MCF 10A (cell line): ENCODE results near the gene ALDH7A1. TPM values are rescaled to one million over a fixed set of nuclear protein-coding genes. Genes with fewer than 3 reads are reported as not detected.
"Not testable (repeated sequence)": the region's sequence is repeated elsewhere in the genome, so short reads cannot be mapped to it uniquely, and the experiment has no call there.

Source experiments
- BruUV-seq: library from RNA; stranded (reverse); fragments of 400-500 nt; replicated peaks from 2 replicates; lab custom pipeline; 2021; lab: Mats Ljungman, UMichigan
- CTCF ChIA-PET: fragments of 300-600 bp; sonication (Branson Sonifier 250); formaldehyde crosslinking; extraction: SDS; loops from one replicate; lab custom pipeline; 2021; ENCODE audit warnings: antibody characterized with exemption, inconsistent platforms; lab: Yijun Ruan, JAX
- POLR2A ChIA-PET: fragments of 300-600, 350-650 bp; sonication (Branson Sonifier 250); formaldehyde crosslinking; extraction: SDS; loops from one replicate; lab custom pipeline; 2020; ENCODE audit warnings: antibody characterized with exemption, inconsistent platforms; lab: Yijun Ruan, JAX
- DNase-seq: peaks from one replicate; pipeline ENCODE4 v3.0.0-alpha.2; 2018; ENCODE audit not compliant: unreplicated experiment
- H3K27ac Mint-ChIP-seq: one replicate; pipeline ENCODE4 v1.8.0; 2022; ENCODE audit warnings: mild to moderate bottlenecking, low read depth, mixed read lengths; ENCODE audit not compliant: unreplicated experiment
- H3K27me3 Mint-ChIP-seq: one replicate; pipeline ENCODE4 v1.8.0; 2022; ENCODE audit warnings: mixed read lengths; ENCODE audit not compliant: insufficient read depth, unreplicated experiment
- H3K36me3 Mint-ChIP-seq: one replicate; pipeline ENCODE4 v1.8.0; 2022; ENCODE audit warnings: mild to moderate bottlenecking, moderate library complexity, mixed read lengths; ENCODE audit not compliant: insufficient read depth, unreplicated experiment
- H3K4me1 Mint-ChIP-seq: one replicate; pipeline ENCODE4 v1.8.0; 2022; ENCODE audit warnings: mixed read lengths; ENCODE audit not compliant: insufficient read depth, unreplicated experiment
- H3K4me3 Mint-ChIP-seq: one replicate; pipeline ENCODE4 v1.8.0; 2022; ENCODE audit warnings: mild to moderate bottlenecking, moderate library complexity, mixed read lengths; ENCODE audit not compliant: unreplicated experiment
- H3K9me3 Mint-ChIP-seq: one replicate; pipeline ENCODE4 v1.8.0; 2022; ENCODE audit warnings: mixed read lengths; ENCODE audit not compliant: unreplicated experiment
- CTCF ChIP-seq: fragments of 200-600 bp; IDR thresholded peaks from one replicate; pipeline ENCODE4 v1.8.0; 2022; ENCODE audit warnings: antibody characterized with exemption, mild to moderate bottlenecking; ENCODE audit not compliant: unreplicated experiment
- intact Hi-C: fragments of 100-400 bp; cut with micrococcal nuclease; formaldehyde crosslinking; loops from 2 replicates; pipeline ENCODE4 v1.14.1; 2022
- total RNA-seq: library from RNA; stranded (reverse); gene quantifications from 2 replicates; pipeline ENCODE4 v1.2.3, GENCODE V29; 2022

Gene ALDH7A1
- total RNA-seq, 1 experiment from 2014 or later = 89.1 TPM

- ChIA-PET POLR2A (interaction anchor here (1.1 to 2.0 kb wide), 3 partner anchors 30 to 156 kb away, joined by 3 to 9 read pairs (median 5); partner anchors contain the start of gene ALDH7A1), CTCF (interaction anchor here (0.6 to 2.1 kb wide), 4 partner anchors 9 to 52 kb away, joined by 3 to 12 read pairs (median 5); partner anchors contain the start of gene PHAX)
- no peak for TF ChIP-seq CTCF
- DNase-seq = peak; percentile 82
- Mint-ChIP-seq H3K27ac (peak overlapping the region; percentile 80), H3K4me1 (peaks cover 8% of the 10 kb centered on the region), H3K9me3 (no peaks in the 10 kb centered on the region), H3K4me3 (no peak overlapping the region), H3K27me3 (no peaks in the 10 kb centered on the region), H3K36me3 (peaks cover 52% of the 10 kb centered on the region)
- no TSS peak for BruUV-seq
- intact Hi-C loops = no loop called here
These were observed 29.5 kb upstream of the ALDH7A1 start for GRCh38 chr5:126624534-126624933.

- ChIA-PET POLR2A (interaction anchor here (2.0 kb wide), 1 partner anchor 10 kb away, joined by 4 read pairs; no protein-coding TSS in a partner anchor), CTCF (interaction anchor here (1.5 to 2.2 kb wide), 2 partner anchors 11 to 18 kb away, joined by 3 to 12 read pairs; partner anchors contain the start of gene PHAX)
- no peaks in the 10 kb centered on the region for H3K9me3 Mint-ChIP-seq
- H3K36me3 Mint-ChIP-seq = peaks cover 68% of the 10 kb centered on the region
- no peak for TF ChIP-seq CTCF
- no peaks in the 10 kb centered on the region for H3K27me3 Mint-ChIP-seq
- H3K4me1 Mint-ChIP-seq = peaks cover 7% of the 10 kb centered on the region
- peak overlapping the region; percentile 51 for H3K27ac Mint-ChIP-seq
- intact Hi-C loops = no loop called here
- no peak overlapping the region for H3K4me3 Mint-ChIP-seq
- DNase-seq = no peak
- no TSS peak for BruUV-seq
These were observed 24.8 kb upstream of the ALDH7A1 start for GRCh38 chr5:126619781-126620180.

- peaks cover 74% of the 10 kb centered on the region for H3K36me3 Mint-ChIP-seq
- H3K27me3 Mint-ChIP-seq, BruUV-seq, POLR2A ChIA-PET, H3K9me3 Mint-ChIP-seq, H3K4me1 Mint-ChIP-seq, H3K27ac Mint-ChIP-seq, H3K4me3 Mint-ChIP-seq, intact Hi-C loops, DNase-seq: not testable (repeated sequence)
- CTCF ChIA-PET = interaction anchor here (0.6 to 1.2 kb wide), 3 partner anchors 10 to 73 kb away, joined by 3 to 4 read pairs (median 4); no protein-coding TSS in a partner anchor
These were observed 22.6 kb upstream of the ALDH7A1 start for GRCh38 chr5:126617603-126618002.

GRCh38 chr5:126615286-126615685 is 20.3 kb upstream of the ALDH7A1 start:
- Mint-ChIP-seq H3K4me3 (no peak overlapping the region), H3K4me1 (no peaks in the 10 kb centered on the region), H3K9me3 (no peaks in the 10 kb centered on the region), H3K27me3 (no peaks in the 10 kb centered on the region), H3K36me3 (peaks cover 84% of the 10 kb centered on the region), H3K27ac (no peak overlapping the region)
- no TSS peak for BruUV-seq
- ChIA-PET CTCF (interaction anchor here (0.6 to 1.5 kb wide), 4 partner anchors 9 to 60 kb away, joined by 3 to 4 read pairs (median 3); no protein-coding TSS in a partner anchor), POLR2A (no interaction called here)
- no peak for DNase-seq
- intact Hi-C loops = no loop called here
- TF ChIP-seq CTCF = no peak
